Activated naive CD4-positive, alpha-beta T cell treated with anti-CD3 and anti-CD28 coated beads, Interleukin-2, amount 50 U/mL, for 72 hours (primary cell): ENCODE data around the gene ADGRB2. TPM values are rescaled to one million over a fixed set of nuclear protein-coding genes. Genes with fewer than 3 reads are reported as not detected.

ENCODE experiments used
- ATAC-seq, 2 donors: fragments of 150-1000 bp; cut with Tn5 transposase; 2 replicates each; pipeline ENCODE4 v1.10.0; 2021; ENCODE audit warnings: mild to moderate bottlenecking in 2 of 2, moderate library complexity in 2 of 2
- DNase-seq, 2 donors: peaks; one replicate each; pipeline ENCODE4 v3.0.0; 2021 to 2022; ENCODE audit warnings: low spot score in 2 of 2
- H3K27ac Mint-ChIP-seq, 2 donors: one replicate each; pipeline ENCODE4 v1.8.0; 2022; ENCODE audit warnings: mild to moderate bottlenecking in 2 of 2, mixed read lengths in 2 of 2
- H3K36me3 Mint-ChIP-seq, 2 donors: one replicate each; pipeline ENCODE4 v1.8.0; 2022; ENCODE audit warnings: mixed read lengths in 2 of 2
- H3K9me3 Mint-ChIP-seq, 2 donors: one replicate each; pipeline ENCODE4 v1.8.0; 2022; ENCODE audit warnings: mixed read lengths in 2 of 2
- total RNA-seq, 2 donors: library from RNA; stranded (reverse); gene quantifications; one replicate each; pipeline ENCODE4 v1.2.3, GENCODE V29; 2022

Gene ADGRB2
- total RNA-seq, 2 donors from 2014 or later, result 0.49 to 1.1 TPM

GRCh38 chr1:31751822-31752241, 12.3 kb downstream of the ADGRB2 start:
- Mint-ChIP-seq H3K27ac (no peak overlapping the region), H3K9me3 (no peaks in the 10 kb centered on the region), H3K36me3 (no peaks in the 10 kb centered on the region)
- ATAC-seq, result no peak
- no peak for DNase-seq

DNA sequence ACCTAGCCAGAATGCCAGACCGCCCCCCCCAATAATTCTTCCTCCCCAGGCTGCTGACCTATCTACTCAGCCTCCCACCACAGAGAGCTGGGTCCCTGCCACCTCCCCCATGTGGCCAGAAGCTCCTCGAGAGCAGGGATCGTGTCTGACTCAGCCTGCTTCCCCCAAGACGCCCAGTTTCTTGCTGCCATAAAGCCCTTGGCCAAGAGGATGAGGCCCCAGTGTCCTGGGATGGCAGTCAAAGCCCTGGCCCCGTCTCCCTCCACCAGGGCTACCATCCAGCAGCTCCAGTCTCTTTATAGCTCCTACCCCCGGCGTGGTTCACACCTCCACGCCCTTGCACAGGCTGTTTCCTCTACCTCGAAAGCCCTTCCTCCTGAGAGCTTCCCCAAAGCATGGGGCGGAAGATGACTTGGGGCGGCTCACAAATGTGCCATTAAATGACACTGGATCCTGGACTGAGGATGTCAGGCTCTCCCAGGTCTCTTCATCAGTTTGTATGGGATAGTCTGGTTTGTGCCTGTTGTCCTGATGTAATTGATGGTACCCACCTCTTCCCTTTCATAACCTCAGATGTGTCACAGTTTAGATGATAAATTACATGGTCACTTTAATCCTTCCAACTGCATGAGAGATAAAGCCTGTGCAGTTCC, 13.2 kb downstream of the ADGRB2 start:
- Mint-ChIP-seq H3K36me3 (no peaks in the 10 kb centered on the region), H3K27ac (no peak overlapping the region), H3K9me3 (no peaks in the 10 kb centered on the region)
- DNase-seq (no peak), ATAC-seq (peak in 1 of 2 donors; percentile 26)

DNA sequence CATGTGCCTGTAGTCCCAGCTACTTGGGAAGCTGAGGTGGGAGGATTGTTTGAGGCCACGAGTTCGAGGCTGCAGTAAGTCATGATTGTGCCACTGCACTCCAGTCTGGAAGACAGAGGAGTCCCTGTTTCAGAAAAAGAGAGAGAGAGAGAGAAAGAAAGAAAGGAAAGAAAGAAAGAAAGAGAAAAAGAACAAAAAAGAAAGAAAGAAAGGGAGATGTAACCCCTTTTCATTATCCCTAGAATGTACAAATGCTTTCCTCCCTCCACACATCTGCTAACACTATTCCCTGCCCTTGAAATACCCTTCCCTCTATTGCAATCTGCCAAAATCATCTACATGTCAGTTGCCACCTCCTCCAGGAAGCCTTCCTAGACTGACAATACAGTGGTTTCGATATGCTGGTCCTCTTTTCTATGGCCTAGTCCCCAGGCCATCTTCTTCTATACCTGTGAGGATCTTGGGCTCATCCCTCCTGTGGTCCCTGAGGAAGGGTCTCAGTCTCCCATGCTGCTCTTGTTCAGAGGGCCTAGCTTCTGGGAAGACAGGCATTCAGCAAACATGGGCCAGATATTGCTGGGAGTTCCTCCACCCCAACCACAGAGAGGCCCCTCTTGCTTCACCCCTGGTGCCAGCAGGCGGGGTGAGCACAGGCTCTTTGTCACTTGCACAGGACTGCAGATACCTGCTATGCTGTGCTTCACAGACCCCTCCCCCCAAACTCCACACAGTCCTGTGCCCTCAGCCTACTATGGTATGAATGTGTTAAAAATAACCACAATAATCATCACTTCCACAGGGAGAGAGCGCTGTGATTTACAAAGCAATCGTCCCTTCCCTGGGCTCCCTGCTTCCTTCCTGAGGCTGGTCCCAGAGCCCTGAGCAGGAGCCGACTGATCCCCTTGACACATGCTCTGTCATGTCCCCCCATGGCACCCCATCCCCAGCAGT, 14.1 kb downstream of the ADGRB2 start:
- Mint-ChIP-seq H3K36me3 (no peaks in the 10 kb centered on the region), H3K9me3 (no peaks in the 10 kb centered on the region), H3K27ac (peak overlapping the region in 1 of 2 donors; percentile 51)
- DNase-seq, result no peak
- no peak for ATAC-seq

GRCh38 chr1:31748365-31748764, 15.8 kb downstream of the ADGRB2 start:
- no peak for DNase-seq
- H3K27ac Mint-ChIP-seq, result no peak overlapping the region
- no peak for ATAC-seq
- no peaks in the 10 kb centered on the region for H3K36me3 Mint-ChIP-seq
- no peaks in the 10 kb centered on the region for H3K9me3 Mint-ChIP-seq

DNA sequence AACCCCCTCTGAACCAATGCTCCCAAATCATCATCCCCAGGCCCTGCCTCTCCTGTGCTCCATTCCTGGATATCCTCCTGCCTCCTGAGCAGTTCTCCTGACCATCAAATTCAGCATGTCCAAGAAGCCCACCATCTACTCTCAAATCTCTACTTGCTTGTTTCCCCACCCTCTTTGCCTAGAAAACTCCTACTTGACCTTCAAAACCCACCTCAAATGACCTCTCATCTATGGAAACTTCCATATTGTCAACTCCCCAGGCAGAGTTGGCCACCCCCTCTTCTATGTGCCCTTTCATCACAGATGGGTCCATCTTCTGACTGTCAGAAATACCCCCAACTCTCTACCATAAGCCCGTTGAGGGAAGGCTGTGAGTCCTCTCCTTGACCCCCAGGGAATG, 16.8 kb downstream of the ADGRB2 start:
- DNase-seq (no peak), ATAC-seq (no peak)
- H3K36me3 Mint-ChIP-seq, result no peaks in the 10 kb centered on the region
- no peaks in the 10 kb centered on the region for H3K9me3 Mint-ChIP-seq
- peak overlapping the region in 1 of 2 donors; percentile 38 for H3K27ac Mint-ChIP-seq

- ATAC-seq, result peak in 1 of 2 donors; percentile 23
- H3K27ac Mint-ChIP-seq, result peak overlapping the region in 1 of 2 donors; percentile 38
- no peak for DNase-seq
- H3K36me3 Mint-ChIP-seq, result no peaks in the 10 kb centered on the region
- H3K9me3 Mint-ChIP-seq, result no peaks in the 10 kb centered on the region
These were observed 17.5 kb downstream of the ADGRB2 start for GRCh38 chr1:31746687-31747086.

DNA sequence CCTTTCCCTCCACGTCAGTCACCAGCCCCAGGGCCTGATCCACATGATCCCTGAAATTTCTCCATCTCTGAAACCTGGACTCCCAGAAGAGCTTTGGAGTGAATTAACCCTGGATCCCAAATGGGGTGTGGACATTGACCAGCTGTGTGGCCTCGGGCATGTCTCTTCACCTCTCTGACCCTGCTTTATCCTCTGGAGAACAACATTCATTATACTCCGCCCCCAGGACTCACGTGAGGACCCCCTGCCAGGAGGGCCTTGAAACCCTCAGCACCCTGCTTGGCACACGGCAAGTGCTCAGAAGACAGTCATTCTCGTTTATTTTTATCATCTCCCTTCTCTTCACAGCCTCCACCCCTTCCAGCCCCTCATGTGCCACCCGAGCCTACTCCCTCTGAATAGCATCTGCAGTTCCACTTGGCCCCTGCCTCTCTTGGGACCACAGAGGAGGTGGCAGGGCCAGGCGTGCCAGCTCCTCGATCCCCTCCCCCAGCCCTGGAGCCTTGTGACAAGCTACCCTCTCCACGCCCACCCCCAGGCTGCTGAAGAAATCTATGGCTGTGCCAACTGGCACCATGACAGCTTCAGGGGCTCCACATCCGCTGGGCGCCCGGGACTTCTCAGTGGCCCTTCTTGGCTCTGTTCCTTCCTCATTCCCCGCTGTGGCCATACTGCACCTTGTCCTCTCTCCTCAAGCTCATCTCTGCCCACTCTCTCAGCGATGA, 18.0 kb downstream of the ADGRB2 start:
- ATAC-seq (no peak), DNase-seq (no peak)
- Mint-ChIP-seq H3K36me3 (no peaks in the 10 kb centered on the region), H3K9me3 (no peaks in the 10 kb centered on the region), H3K27ac (peak overlapping the region in 1 of 2 donors; percentile 38)

GRCh38 chr1:31745096-31745945, 18.8 kb downstream of the ADGRB2 start:
- Mint-ChIP-seq H3K27ac (peak overlapping the region in 1 of 2 donors; percentile 21), H3K9me3 (no peaks in the 10 kb centered on the region), H3K36me3 (no peaks in the 10 kb centered on the region)
- peak in 1 of 2 donors; percentile 65 for DNase-seq
- ATAC-seq, result peak; percentile 74 to 85

DNA sequence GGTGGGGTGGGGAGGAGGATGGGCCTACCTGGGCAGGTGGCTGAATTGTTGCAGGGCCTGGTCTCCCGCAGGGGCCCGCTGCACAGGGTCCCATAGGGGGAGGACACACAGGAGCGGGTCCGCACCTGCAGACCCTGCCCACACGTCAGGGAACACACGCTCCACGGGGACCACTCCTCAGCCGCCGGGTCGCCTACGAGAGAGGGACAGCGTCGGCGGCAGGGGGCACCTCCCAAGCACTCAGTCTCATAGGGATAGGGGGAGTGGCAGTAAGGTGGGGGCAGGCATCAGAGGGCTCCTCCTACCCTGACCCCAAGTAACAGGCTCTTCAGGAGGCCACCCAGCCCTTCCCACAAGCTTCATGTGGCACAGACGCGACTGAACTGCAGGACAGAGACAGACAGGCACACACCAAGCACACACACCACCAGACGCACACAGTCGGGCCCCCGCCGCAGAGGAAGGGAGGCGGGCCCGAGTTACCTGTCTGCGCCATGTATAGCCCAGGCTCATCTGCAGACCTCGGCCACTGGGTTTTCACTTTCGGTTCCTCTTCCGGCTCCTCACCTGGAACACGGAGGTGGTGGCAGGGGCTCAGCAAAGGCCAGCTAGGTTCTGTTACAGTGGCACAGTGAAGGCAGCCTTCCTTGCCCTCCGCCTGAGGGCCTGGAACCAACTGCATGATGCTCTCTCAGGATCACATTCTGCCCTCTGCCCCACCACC, 19.8 kb downstream of the ADGRB2 start:
- DNase-seq (no peak), ATAC-seq (no peak)
- no peaks in the 10 kb centered on the region for H3K9me3 Mint-ChIP-seq
- no peaks in the 10 kb centered on the region for H3K36me3 Mint-ChIP-seq
- H3K27ac Mint-ChIP-seq, result no peak overlapping the region

DNA sequence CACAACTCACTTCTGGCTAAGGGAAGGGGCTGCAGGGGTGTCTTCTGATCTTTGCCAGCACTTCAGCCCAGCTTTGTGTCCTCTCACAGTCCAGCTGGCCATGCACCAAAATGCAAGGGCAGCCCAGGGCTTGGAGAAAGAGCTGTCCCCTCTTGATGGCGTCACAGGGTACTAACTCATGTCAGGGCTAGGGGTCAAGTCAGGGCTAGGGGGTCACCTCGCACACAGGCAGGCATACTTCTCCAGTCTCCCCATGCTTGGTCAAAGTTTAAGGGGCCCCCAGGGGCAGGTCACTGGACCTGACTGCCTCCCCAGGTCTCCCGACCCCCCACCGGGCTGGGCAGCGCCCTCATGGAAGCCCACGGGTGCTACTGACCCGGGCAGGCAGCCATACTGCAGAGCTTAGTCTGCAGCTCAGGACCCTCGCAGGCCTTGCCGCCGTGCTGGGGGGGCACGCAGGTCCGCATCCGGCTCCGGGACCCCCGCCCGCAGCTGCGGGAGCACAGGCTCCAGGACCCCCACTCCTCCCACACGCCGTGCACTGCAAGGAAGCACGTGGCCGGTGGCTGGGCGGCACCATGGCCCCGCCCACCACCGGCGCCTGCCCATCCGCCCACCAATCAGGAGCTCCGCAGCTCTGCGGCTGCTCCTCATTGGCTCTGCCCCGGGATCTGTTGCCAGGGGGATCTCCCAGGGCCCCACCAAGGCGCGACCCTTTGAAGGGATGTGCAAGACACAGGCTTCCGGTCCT, 21.5 kb downstream of the ADGRB2 start:
- no peak for ATAC-seq
- H3K27ac Mint-ChIP-seq, result no peak overlapping the region

GRCh38 chr1:31739346-31739745, 24.8 kb downstream of the ADGRB2 start:
- peak overlapping the region in 1 of 2 donors; percentile 4 for H3K27ac Mint-ChIP-seq

More for the DNA sequence above, 21.5 kb downstream of the ADGRB2 start:
- DNase-seq, result no peak
- H3K9me3 Mint-ChIP-seq, result no peaks in the 10 kb centered on the region
- no peaks in the 10 kb centered on the region for H3K36me3 Mint-ChIP-seq

DNA sequence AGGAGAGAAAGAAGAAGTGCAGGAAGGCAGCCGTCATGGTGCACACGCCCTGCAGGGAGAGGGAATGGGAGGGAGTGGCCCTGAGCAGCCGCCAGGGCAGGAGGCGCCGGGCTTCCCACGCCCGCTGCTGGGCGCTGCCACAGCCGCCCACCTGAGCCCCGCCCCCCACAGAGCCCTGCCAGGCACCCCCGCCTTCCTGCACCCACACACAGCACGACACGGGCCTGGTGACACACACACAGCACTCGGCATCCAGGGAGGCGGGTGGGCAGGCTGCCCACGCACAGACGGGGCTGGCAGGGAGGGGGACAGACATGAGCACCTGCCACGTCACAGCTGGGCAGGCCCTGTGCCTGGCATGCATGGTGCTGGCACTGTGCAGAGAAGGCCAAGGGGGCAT, 27.5 kb downstream of the ADGRB2 start:
- H3K36me3 Mint-ChIP-seq, result no peaks in the 10 kb centered on the region
- H3K27ac Mint-ChIP-seq, result no peak overlapping the region
- no peak for DNase-seq
- ATAC-seq, result no peak
- no peaks in the 10 kb centered on the region for H3K9me3 Mint-ChIP-seq

More at GRCh38 chr1:31739346-31739745, 24.8 kb downstream of the ADGRB2 start:
- Mint-ChIP-seq H3K36me3 (no peaks in the 10 kb centered on the region), H3K9me3 (no peaks in the 10 kb centered on the region)
- ATAC-seq, result peak; percentile 60 to 86
- DNase-seq, result peak in 1 of 2 donors; percentile 50

DNA sequence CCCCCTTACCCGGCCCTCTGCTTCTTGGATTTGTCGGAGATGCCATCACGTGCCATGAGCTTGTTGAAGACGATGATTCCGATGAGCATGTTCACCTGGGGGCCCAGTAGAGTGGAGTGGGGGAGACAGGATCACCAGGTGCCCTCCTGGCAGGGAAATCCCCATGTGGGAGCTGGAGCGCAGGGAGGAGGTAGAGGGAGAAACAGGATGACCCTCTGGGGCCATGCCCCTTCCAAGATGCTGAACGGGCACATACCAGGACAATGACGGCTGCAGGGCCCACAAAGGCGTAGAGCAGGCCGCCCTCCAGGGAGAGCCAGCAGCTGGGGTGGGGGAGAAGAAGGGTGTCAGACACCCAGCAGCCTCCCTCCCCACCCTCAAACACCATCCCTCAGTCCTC, 28.6 kb downstream of the ADGRB2 start:
- H3K36me3 Mint-ChIP-seq, result no peaks in the 10 kb centered on the region
- no peak overlapping the region for H3K27ac Mint-ChIP-seq
- H3K9me3 Mint-ChIP-seq, result no peaks in the 10 kb centered on the region

GRCh38 chr1:31734582-31735107, 29.5 kb downstream of the ADGRB2 start:
- ATAC-seq (no peak), DNase-seq (no peak)
- no peaks in the 10 kb centered on the region for H3K9me3 Mint-ChIP-seq
- H3K36me3 Mint-ChIP-seq, result no peaks in the 10 kb centered on the region
- peak overlapping the region in 1 of 2 donors; percentile 28 for H3K27ac Mint-ChIP-seq

More for the DNA sequence above, 28.6 kb downstream of the ADGRB2 start:
- DNase-seq (no peak), ATAC-seq (no peak)
